Posterior vena cava (tissue), 2 donors: Measurements from ENCODE around the gene FKBP4. TPM values are rescaled to one million over a fixed set of nuclear protein-coding genes. Genes with fewer than 3 reads are reported as not detected.

Experiments
- DNase-seq: peaks from one replicate; pipeline ENCODE4 v3.0.0-alpha.2; 2020; ENCODE audit warnings: low spot score
- intact Hi-C, 2 donors: fragments of 100-400 bp; cut with DNase I; formaldehyde crosslinking; loops; one replicate each; pipeline versions ENCODE4 v1.14.1 to v1.14.2; 2022 to 2023
- total RNA-seq, 2 donors: library from RNA; stranded (reverse); fragmentation: NEBNext Ultra II Directional; extraction: Animal tissue kit (Norgen Biotek cat#: 25700); gene quantifications; one replicate each; pipeline ENCODE4 v1.2.1, GENCODE V29; 2021
- donor health status: DM: yes; HTN: yes; CAD: no.
- donor health status: DM: yes; HTN: yes; CAD: no.

The FKBP4 gene
- total RNA-seq, 2 donors from 2014 or later: 35.7 to 43.1 TPM

- no peak for DNase-seq
- intact Hi-C loops: no loop called here
Measured at GRCh38 chr12:2834581-2835491, 40.1 kb downstream of the FKBP4 start, which contains the start of gene NRIP2. Gene NRIP2 (minus strand): TSS chr12:2835035. CDS start chr12:2834983, 52 bp downstream.

GRCh38 chr12:2835691-2836403, 41.1 kb downstream of the FKBP4 start:
- DNase-seq: no peak
- intact Hi-C loops: no loop called here

GRCh38 chr12:2836574-2836973, 41.8 kb downstream of the FKBP4 start:
- DNase-seq: no peak
- intact Hi-C loops: no loop called here

GRCh38 chr12:2841056-2841650, 46.4 kb downstream of the FKBP4 start:
- intact Hi-C loops: no loop called here
- no peak for DNase-seq

GRCh38 chr12:2842948-2843347, 48.2 kb downstream of the FKBP4 start:
- intact Hi-C loops: no loop called here

GRCh38 chr12:2844786-2845185, 50.0 kb downstream of the FKBP4 start:
- intact Hi-C loops: no loop called here
- peak; percentile 60 for DNase-seq

More at GRCh38 chr12:2842948-2843347, 48.2 kb downstream of the FKBP4 start:
- DNase-seq: no peak

GRCh38 chr12:2845280-2845679, 50.5 kb downstream of the FKBP4 start:
- DNase-seq: peak; percentile 80
- intact Hi-C loops: no loop called here

- intact Hi-C loops: loop anchor here in 1 of 2 donors (10.0 kb wide), 1 partner anchor 183 kb away; no protein-coding TSS in a partner anchor
- DNase-seq: peak; percentile 11
Measured at GRCh38 chr12:2851931-2852330, 57.2 kb downstream of the FKBP4 start.

- intact Hi-C loops: loop anchor here in 1 of 2 donors (10.0 kb wide), 1 partner anchor 181 kb away; no protein-coding TSS in a partner anchor
- peak; percentile 93 for DNase-seq
Measured at GRCh38 chr12:2853626-2854025, 58.9 kb downstream of the FKBP4 start.

Other genes with a start within 250 kb of the FKBP4 start
- gene ITFG2, start 17.7 kb downstream of the FKBP4 start, total RNA-seq: 10 to 100 TPM; 16.7 to 28.3 TPM
- gene NRIP2, start 40.1 kb downstream of the FKBP4 start, total RNA-seq: 1 to 10 TPM; 3.6 to 3.7 TPM
- not detected for gene TEX52, start 62.1 kb downstream of the FKBP4 start, total RNA-seq
- gene FOXM1, start 82.2 kb downstream of the FKBP4 start, total RNA-seq: under 1 TPM; 0.24 to 0.79 TPM
- gene RHNO1, start 82.3 kb downstream of the FKBP4 start, total RNA-seq: 1 to 10 TPM; 8.4 to 8.8 TPM
- 10 to 100 TPM; 19.5 to 23.6 TPM for gene TULP3, start 95.9 kb downstream of the FKBP4 start, total RNA-seq
- gene TEAD4, start 164.4 kb downstream of the FKBP4 start, total RNA-seq: 10 to 100 TPM; 14.1 to 35.3 TPM